DMS53 treated with DMSO at 0.1 percent for 48 hours (cell line): Measurements from ENCODE around the gene CD27.

Experiments
- DNase-seq: peaks from one replicate; lab custom pipeline; 2025; ENCODE audit not compliant: unreplicated experiment; lab: John Stamatoyannopoulos, UW

Gene CD27

GRCh38 chr12:6434205-6435140 lies 10.3 kb upstream of the CD27 start:
- DNase-seq: no peak

DNA sequence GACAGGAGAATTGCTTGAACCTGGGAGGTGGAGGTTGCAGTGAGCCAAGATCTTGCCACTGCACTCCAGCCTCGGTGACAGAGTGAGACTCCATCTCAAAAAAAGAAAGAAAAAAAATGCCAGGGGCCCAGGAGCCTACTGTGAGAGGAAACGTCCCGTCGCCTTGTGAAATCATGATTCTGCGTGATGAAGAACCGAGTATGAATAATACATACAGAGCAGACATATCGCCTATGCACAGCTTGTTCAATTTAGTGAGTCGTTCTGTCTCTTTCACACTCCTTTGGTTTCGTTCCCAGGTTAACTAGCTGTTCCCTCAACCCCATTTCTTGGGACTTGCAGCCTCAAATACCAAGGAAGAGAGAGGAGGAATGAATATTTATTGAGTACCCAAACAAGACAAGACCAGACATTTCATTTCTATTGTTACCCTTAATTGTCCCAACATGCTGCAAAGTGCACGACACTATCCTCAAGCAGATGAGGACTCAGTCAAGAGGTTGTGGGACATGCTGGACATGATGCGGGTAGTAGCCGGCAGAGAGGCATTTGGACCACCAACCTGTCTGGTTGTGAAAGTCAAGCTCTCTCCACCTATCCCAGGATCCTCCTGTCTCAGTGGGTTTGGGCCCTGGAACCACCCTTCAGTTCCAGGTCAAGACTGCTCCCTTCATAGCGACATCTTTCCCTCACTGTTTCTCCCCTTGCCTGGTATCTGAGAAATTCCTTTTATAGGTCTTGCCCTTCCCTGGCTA lies 8.6 kb upstream of the CD27 start:
- no peak for DNase-seq

DNA sequence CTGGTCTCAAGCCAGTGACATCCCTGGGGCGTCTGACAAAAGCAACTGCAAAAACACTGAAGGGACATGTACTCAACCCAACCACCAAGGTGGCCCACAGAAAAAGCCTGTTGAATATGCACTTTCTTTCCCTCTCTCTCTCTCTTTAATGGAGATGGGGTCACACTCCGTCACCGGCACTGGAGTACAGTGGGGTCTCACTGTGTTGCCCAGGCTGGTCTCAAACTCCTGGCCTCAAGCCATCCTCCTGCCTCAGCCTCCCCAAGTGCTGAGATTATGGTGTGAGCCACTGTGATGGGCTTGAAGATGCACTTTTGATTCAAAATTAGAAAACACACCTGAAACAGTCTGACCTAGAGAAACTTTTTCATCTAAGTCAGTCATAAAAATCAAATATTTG lies 7.2 kb upstream of the CD27 start:
- no peak for DNase-seq

DNA sequence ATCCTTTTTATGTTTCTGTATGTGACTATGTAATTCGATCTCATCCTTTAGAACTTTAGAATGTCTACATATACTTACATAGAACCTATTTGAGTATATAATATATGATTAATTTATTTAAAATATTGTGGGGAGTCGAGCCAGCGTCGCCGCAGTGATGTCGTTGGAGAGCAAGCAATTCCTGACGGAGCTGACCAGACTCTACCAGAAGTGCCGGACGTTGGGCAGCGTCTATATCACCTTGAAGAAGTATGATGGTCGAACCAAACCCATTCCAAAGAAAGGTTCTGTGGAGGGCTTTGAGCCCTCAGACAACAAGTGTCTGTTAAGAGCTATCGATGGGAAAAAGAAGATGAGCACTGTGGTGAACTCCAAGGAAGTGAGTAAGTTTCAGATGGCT lies 6.4 kb upstream of the CD27 start:
- no peak for DNase-seq

DNA sequence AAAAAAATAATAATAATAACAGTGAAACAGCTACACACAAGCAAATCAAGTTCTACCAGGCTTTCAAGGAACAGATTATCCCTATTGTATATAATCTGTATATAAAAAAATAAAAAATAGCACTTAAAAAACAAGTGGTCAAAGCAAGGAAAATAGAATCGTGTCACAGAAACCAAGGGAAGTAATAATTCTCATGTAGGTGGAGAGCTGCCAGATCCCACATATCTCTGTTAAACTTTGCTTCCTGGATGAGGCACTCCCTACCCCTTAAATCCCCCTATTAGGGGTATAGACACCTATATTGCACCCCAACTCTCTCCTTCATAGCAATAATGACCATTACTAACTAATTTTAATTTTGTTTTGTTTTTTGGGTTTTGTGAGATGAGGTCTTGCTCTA lies 4.4 kb upstream of the CD27 start:
- DNase-seq: no peak

DNA sequence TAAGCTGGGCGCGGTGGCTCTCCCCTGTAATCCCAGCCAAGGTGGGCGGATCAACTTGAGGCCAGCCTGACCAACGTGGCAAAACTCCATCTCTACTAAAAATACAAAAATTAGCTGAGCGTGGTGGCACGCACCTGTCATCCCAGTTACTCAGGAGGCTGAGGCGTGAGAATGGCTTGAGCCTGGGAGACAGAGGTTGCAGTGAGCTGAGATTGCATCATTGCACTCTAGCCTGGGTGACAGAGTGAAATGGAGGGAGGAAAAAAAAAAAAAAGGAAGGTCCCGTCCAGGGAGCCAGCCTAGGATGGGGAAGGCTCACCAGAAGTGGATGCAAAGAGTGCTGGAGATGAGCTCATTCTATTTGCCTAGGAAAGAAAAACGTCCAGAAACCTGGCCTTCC lies 1.9 kb upstream of the CD27 start:
- no peak for DNase-seq

- no peak for DNase-seq
Observed at GRCh38 chr12:6443361-6443983, 1.3 kb upstream of the CD27 start.

DNA sequence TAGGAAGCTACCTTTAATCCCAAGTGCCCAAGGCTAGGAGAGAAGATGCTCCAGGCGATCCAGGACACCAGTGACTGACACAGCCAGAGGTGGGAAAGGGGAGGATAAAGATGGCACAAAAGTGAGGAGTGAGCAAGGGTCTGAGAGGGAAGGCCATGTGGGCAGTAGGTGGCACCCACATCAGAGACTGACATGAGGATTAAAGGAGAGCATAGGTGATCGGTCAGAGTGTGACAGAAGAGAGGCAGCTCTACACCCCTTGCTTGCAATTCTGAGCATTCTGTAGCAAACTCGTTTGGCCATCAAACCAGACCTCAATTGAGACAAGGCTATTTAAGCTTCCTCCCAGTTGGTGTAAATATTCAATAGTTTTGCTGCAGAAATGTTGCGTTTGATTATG lies 724 bp upstream of the CD27 start:
- DNase-seq: no peak

- DNase-seq: no peak
Observed at GRCh38 chr12:6450091-6450868, 5.5 kb downstream of the CD27 start.

DNA sequence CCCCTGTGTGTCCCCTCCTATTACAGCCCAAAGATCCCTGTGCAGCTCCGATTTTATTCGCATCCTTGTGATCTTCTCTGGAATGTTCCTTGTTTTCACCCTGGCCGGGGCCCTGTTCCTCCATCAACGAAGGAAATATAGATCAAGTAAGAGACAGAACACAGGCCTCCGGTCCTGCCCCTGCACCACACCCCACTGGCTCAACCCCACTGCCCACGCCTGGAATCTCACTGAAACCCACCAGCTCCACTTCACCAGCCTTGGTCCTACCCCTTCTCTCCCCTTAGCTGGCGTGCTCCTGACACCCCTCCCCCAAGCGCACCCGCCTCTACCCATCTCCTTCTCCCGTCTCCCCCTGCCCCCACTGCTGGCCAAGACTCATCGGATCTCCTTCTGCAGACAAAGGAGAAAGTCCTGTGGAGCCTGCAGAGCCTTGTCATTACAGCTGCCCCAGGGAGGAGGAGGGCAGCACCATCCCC lies 6.2 kb downstream of the CD27 start:
- DNase-seq: no peak

- peak; percentile 99 for DNase-seq
Observed at GRCh38 chr12:6451348-6452244, 6.8 kb downstream of the CD27 start, which contains the start of gene TAPBPL. Gene TAPBPL, plus strand, starts transcription at chr12:6452042. Its CDS starts 207 bp downstream, at chr12:6452249.

DNA sequence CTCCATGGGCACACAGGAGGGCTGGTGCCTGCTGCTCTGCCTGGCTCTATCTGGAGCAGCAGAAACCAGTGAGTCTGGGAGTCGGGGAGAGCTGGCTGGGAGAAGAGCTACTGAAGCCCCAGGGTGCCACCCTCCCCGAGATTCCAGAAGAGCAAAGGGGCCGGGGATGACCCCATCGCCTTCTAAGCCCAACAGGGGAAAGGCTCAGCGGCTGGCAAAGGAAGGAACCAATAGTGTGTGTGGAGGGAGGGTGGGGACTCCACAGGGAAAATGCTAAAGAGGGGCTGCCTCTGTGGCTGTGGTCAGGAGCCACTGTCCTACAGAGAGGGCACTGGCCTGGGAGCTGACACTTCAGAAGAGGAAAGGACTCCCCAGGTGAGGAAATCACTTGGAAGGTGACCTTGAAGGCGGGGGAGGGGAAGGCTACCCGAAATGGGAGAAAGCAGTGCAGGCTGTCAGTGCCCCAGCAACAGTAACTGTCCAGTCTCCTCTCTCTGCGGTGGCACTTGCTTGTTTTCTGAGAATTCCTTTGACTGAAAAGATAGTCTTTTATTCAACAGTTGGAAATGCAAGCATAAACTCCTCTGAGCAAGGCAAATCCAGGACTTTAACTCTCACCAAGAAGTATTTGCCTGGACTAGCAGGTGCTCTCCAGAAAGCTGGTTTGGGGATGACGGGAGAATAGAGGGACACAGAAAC lies 7.6 kb downstream of the CD27 start:
- DNase-seq: no peak

DNA sequence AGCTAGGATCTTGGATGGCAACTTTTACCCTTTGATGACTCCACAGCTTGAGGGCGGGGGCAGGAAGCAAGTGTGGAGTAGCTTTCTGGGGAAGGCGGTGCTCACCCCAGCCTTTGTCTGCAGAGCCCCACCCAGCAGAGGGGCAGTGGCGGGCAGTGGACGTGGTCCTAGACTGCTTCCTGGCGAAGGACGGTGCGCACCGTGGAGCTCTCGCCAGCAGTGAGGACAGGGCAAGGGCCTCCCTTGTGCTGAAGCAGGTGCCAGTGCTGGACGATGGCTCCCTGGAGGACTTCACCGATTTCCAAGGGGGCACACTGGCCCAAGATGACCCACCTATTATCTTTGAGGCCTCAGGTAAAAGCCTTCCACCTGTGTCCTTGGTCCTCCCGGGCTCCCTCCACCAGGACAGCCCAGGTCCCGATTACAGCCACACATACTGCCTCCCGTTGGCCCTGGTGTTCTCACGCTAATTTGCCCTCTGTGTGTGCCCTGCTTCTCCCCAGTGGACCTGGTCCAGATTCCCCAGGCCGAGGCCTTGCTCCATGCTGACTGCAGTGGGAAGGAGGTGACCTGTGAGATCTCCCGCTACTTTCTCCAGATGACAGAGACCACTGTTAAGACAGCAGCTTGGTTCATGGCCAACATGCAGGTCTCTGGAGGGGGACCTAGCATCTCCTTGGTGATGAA lies 8.3 kb downstream of the CD27 start:
- DNase-seq: no peak

DNA sequence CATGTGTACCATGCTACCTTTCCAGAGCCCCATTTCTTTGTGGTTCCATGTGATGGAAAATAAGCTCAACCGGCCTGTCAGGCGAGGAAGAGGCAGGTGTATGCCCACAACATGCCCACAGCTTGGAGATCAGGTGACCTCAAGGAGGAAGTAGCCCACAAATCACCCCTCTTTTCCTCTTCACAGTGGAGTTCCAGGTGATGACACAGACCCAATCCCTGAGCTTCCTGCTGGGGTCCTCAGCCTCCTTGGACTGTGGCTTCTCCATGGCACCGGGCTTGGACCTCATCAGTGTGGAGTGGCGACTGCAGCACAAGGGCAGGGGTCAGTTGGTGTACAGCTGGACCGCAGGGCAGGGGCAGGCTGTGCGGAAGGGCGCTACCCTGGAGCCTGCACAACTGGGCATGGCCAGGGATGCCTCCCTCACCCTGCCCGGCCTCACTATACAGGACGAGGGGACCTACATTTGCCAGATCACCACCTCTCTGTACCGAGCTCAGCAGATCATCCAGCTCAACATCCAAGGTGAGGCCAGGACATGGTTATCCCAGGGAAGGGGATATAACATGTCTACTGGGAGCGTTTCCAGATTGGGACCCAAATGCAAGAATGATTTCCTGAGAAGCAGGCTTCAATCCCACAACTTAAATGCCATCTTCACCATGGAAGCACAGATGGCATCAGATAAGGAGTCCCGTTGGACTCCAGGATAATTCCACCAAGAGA lies 12.6 kb downstream of the CD27 start:
- no peak for DNase-seq

DNA sequence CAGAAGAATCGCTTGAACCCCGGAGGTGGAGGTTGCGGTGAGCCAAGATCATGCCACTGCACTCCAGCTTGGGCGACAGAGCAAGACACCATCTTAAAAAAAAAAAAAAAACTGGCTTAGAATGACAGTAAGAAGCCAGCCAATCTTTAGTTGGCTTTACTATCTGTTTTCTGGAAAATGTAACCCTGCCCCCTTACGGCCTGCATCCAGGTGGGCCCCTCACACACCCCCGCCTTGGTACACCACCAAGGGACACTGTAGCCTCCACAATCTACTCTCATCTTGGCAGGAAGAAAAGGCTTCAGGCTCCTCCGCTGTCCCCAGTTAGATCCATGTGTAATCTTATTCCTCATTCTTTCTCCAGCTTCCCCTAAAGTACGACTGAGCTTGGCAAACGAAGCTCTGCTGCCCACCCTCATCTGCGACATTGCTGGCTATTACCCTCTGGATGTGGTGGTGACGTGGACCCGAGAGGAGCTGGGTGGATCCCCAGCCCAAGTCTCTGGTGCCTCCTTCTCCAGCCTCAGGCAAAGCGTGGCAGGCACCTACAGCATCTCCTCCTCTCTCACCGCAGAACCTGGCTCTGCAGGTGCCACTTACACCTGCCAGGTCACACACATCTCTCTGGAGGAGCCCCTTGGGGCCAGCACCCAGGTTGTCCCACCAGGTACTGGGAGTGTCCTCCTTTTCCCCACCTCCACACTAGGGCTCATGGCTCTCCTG lies 13.7 kb downstream of the CD27 start:
- DNase-seq: no peak

- DNase-seq: no peak
Observed at GRCh38 chr12:6459004-6459337, 14.2 kb downstream of the CD27 start.

DNA sequence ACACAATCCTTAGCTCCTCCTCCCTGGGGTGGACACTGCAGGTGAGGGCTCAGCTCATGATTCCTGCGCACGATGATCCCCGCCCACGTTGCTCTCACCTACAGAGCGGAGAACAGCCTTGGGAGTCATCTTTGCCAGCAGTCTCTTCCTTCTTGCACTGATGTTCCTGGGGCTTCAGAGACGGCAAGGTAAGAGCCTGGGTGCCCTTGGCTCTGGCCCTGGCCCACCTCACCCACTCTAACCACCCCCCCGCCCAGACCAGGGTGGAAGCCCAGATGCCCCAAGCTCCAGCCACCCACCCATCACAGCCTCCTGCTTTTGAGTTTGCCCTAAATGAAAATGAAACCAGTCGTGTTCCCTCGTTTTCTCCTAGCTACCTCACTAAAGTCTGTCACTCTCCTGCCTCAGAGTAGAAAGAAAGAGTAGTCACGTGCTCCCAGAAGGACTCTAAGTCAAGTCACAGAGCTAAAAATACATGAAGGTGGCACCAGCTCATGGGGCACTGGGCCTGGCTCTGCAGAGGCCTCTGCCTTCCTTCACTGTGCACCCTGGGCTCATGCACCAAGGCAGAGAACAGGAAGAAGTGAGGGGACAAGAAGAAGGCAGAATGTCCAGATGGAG lies 16.1 kb downstream of the CD27 start:
- no peak for DNase-seq
